Measurements from ENCODE around the gene ELAVL1. TPM values are rescaled to one million over a fixed set of nuclear protein-coding genes. Genes with fewer than 3 reads are reported as not detected.
"Not testable (repeated sequence)": the region's sequence is repeated elsewhere in the genome, so short reads cannot be mapped to it uniquely, and the experiment has no call there.

ELAVL1 gene
- total RNA-seq, 1 donor from 2014 or later, result 89.6 TPM

GRCh38 chr19:8039231-8039630 is 33.8 kb upstream of the ELAVL1 start:
- Mint-ChIP-seq H3K27me3 (ENCODE audit: unreplicated experiment) (peaks cover 17% of the 10 kb centered on the region), H3K27ac (ENCODE audit: unreplicated experiment) (no peak overlapping the region), H3K9me3 (ENCODE audit: unreplicated experiment) (no peaks in the 10 kb centered on the region), H3K36me3 (ENCODE audit: unreplicated experiment) (no peaks in the 10 kb centered on the region), H3K4me3 (ENCODE audit: unreplicated experiment) (no peak overlapping the region), H3K4me1 (ENCODE audit: unreplicated experiment) (no peaks in the 10 kb centered on the region)
- DNase-seq (ENCODE audit: extremely low spot score, unreplicated experiment), result no peak
- no peak for TF ChIP-seq CTCF (IDR thresholded peaks at IDR 0.05)

GRCh38 chr19:8038815-8039214 is 33.4 kb upstream of the ELAVL1 start:
- no peak for DNase-seq (ENCODE audit: extremely low spot score, unreplicated experiment)
- no peaks in the 10 kb centered on the region for H3K9me3 Mint-ChIP-seq (ENCODE audit: unreplicated experiment)
- no peak for TF ChIP-seq CTCF (IDR thresholded peaks at IDR 0.05)
- H3K4me3 Mint-ChIP-seq (ENCODE audit: unreplicated experiment), result no peak overlapping the region
- H3K27ac Mint-ChIP-seq (ENCODE audit: unreplicated experiment), result no peak overlapping the region
- H3K4me1 Mint-ChIP-seq (ENCODE audit: unreplicated experiment), result no peaks in the 10 kb centered on the region
- H3K36me3 Mint-ChIP-seq (ENCODE audit: unreplicated experiment), result no peaks in the 10 kb centered on the region
- peaks cover 15% of the 10 kb centered on the region for H3K27me3 Mint-ChIP-seq (ENCODE audit: unreplicated experiment)

DNA sequence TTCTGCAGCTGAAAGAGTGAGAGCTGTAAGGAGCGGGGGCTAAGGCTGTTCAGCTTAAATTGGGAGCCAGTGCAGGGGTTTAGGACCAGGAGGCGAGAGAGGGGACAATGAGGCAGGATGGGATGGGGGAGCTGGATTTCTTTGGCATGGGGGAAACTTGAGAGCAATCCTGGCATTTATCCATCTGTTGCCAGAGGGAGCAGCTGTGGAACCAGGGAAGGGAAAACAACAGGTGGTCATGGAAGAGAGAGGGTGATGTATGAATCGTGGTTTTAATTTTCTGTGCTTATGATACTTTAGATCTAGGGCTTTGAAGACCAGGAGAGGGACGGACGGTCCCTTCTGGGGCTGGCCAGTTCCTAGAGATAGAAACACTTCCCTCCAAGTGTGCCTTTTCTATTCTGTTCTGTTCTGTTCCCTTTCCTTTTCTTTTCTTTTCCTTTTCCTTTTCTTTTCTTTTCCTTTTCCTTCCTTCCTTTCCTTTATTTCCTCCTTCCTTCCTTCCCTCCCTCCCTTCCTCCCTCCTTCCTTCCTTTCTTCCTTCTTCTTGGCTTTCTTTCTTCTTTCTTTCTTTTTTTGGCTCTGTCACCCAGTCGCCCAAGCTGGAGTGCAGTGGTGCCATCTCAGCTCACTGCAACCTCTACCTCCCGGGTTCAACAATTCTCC is 31.1 kb upstream of the ELAVL1 start:
- Mint-ChIP-seq H3K27me3 (ENCODE audit: unreplicated experiment) (peaks cover 15% of the 10 kb centered on the region), H3K36me3 (ENCODE audit: unreplicated experiment) (no peaks in the 10 kb centered on the region), H3K27ac (ENCODE audit: unreplicated experiment) (no peak overlapping the region), H3K4me3 (ENCODE audit: unreplicated experiment) (no peak overlapping the region), H3K9me3 (ENCODE audit: unreplicated experiment) (no peaks in the 10 kb centered on the region), H3K4me1 (ENCODE audit: unreplicated experiment) (no peaks in the 10 kb centered on the region)
- DNase-seq (ENCODE audit: extremely low spot score, unreplicated experiment), result no peak
- no peak for TF ChIP-seq CTCF (IDR thresholded peaks at IDR 0.05)

- DNase-seq (ENCODE audit: extremely low spot score, unreplicated experiment), result no peak
- Mint-ChIP-seq H3K36me3 (ENCODE audit: unreplicated experiment) (no peaks in the 10 kb centered on the region), H3K9me3 (ENCODE audit: unreplicated experiment) (no peaks in the 10 kb centered on the region), H3K27me3 (ENCODE audit: unreplicated experiment) (peaks cover 15% of the 10 kb centered on the region), H3K4me3 (ENCODE audit: unreplicated experiment) (no peak overlapping the region), H3K27ac (ENCODE audit: unreplicated experiment) (no peak overlapping the region), H3K4me1 (ENCODE audit: unreplicated experiment) (peaks cover 3% of the 10 kb centered on the region)
- no peak for TF ChIP-seq CTCF (IDR thresholded peaks at IDR 0.05)
Measured at GRCh38 chr19:8034178-8034525, 28.7 kb upstream of the ELAVL1 start.

DNA sequence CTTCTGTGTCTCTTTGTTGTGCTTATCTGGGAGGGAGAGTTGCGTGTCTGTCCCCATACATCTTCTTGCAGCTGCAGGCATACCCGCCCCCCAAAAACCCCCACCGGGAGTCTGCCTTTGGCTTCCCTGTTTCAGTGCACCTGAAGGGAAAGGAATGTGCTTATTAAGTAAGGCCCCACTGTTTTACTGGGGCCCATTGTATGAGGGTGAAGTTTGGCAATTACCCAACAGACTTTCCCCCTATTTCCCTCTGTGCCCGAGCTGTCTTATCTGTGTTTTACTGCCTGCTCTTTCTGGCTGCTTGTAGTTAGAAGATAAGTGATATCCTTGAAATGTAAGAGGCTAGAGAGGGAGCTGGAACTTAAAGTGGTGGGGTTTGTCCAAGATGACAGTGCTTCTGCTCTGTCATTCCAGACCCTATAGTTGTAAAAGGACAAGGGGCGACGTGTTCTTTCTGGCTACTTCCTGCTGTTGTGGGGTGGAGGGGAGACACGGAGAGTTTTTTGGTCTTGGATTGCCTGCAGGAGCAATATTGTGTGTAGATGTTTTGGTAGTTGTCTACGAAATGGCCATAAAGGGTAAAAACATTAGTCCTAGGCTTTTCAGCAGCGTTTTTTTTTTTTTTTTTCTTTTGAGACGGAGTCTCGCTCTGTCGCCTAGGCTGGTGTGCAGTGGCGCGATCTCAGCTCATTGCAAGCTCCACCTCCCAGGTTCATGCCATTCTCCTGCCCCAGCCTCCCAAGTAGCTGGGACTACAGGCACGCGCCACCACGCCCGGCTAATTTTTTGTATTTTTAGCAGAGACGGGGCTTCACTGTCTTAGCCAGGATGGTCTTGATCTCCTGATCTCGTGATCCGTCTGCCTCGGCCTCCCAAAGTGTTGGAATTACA is 28.1 kb upstream of the ELAVL1 start:
- not testable (repeated sequence) for DNase-seq (ENCODE audit: extremely low spot score, unreplicated experiment); H3K36me3 Mint-ChIP-seq (ENCODE audit: unreplicated experiment); H3K27ac Mint-ChIP-seq (ENCODE audit: unreplicated experiment); H3K4me1 Mint-ChIP-seq (ENCODE audit: unreplicated experiment); H3K4me3 Mint-ChIP-seq (ENCODE audit: unreplicated experiment); H3K9me3 Mint-ChIP-seq (ENCODE audit: unreplicated experiment)
- peaks cover 15% of the 10 kb centered on the region for H3K27me3 Mint-ChIP-seq (ENCODE audit: unreplicated experiment)
